ENCODE results near the gene MYOZ1.

GRCh38 chr10:73586583-73586984 is 54.7 kb downstream of the MYOZ1 start:
- TF ChIP-seq, protein P1, sequence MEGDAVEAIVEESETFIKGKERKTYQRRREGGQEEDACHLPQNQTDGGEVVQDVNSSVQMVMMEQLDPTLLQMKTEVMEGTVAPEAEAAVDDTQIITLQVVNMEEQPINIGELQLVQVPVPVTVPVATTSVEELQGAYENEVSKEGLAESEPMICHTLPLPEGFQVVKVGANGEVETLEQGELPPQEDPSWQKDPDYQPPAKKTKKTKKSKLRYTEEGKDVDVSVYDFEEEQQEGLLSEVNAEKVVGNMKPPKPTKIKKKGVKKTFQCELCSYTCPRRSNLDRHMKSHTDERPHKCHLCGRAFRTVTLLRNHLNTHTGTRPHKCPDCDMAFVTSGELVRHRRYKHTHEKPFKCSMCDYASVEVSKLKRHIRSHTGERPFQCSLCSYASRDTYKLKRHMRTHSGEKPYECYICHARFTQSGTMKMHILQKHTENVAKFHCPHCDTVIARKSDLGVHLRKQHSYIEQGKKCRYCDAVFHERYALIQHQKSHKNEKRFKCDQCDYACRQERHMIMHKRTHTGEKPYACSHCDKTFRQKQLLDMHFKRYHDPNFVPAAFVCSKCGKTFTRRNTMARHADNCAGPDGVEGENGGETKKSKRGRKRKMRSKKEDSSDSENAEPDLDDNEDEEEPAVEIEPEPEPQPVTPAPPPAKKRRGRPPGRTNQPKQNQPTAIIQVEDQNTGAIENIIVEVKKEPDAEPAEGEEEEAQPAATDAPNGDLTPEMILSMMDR (conservative IDR thresholded peaks at IDR 0.05; ENCODE audit: low read depth, low read length) = no peak
- no peak for TF ChIP-seq RAD21 (IDR thresholded peaks at IDR 0.05; ENCODE audit: low read length)
- TF ChIP-seq POLR2A (IDR thresholded peaks at IDR 0.05; ENCODE audit: low read depth, low read length) = no peak
- no peak for TF ChIP-seq RFX5 (IDR thresholded peaks at IDR 0.05; ENCODE audit: low read depth, low read length)
- no peak for TF ChIP-seq USF2 (IDR thresholded peaks at IDR 0.05; ENCODE audit: low read depth, low read length)
- no peak for TF ChIP-seq ELK1 (IDR thresholded peaks at IDR 0.05; ENCODE audit: borderline replicate concordance, low read depth, low read length)
- no peak for TF ChIP-seq MAZ (IDR thresholded peaks at IDR 0.05; ENCODE audit: borderline replicate concordance, low read depth, low read length)
- no peak for TF ChIP-seq MXI1 (IDR thresholded peaks at IDR 0.05; ENCODE audit: borderline replicate concordance, low read depth, low read length)
- no peak for TF ChIP-seq CHD1 (IDR thresholded peaks at IDR 0.05; ENCODE audit: low read depth, low read length)
- no peak for TF ChIP-seq FOS (IDR thresholded peaks at IDR 0.05; ENCODE audit: low read depth, low read length)

Data from IMR-90 (cell line).